HG03520 (cell line): ENCODE data around the gene SLC23A2.

Source experiments
- ATAC-seq: cut with Tn5 transposase; IDR thresholded peaks from one replicate; pipeline ENCODE4 v1.9.1; 2021; ENCODE audit warnings: mild to moderate bottlenecking, moderate library complexity; ENCODE audit not compliant: unreplicated experiment

The SLC23A2 gene

GRCh38 chr20:4967752-4968477 lies 33.4 kb downstream of the SLC23A2 start:
- no peak for ATAC-seq

GRCh38 chr20:4966826-4967751 lies 34.2 kb downstream of the SLC23A2 start:
- no peak for ATAC-seq

- ATAC-seq = no peak
Observed at GRCh38 chr20:4962241-4962855, 39.0 kb downstream of the SLC23A2 start.

GRCh38 chr20:4961746-4962145 lies 39.6 kb downstream of the SLC23A2 start:
- ATAC-seq = no peak

GRCh38 chr20:4959592-4959991 lies 41.7 kb downstream of the SLC23A2 start:
- no peak for ATAC-seq

- no peak for ATAC-seq
Observed at GRCh38 chr20:4957939-4958362, 43.4 kb downstream of the SLC23A2 start.

GRCh38 chr20:4957187-4957586 lies 44.1 kb downstream of the SLC23A2 start:
- no peak for ATAC-seq

GRCh38 chr20:4956200-4956810 lies 45.0 kb downstream of the SLC23A2 start:
- no peak for ATAC-seq

GRCh38 chr20:4953881-4954280 lies 47.4 kb downstream of the SLC23A2 start:
- no peak for ATAC-seq

GRCh38 chr20:4952229-4952628 lies 49.1 kb downstream of the SLC23A2 start:
- no peak for ATAC-seq

- ATAC-seq = no peak
Observed at GRCh38 chr20:4951299-4951698, 50.0 kb downstream of the SLC23A2 start.

- ATAC-seq = no peak
Observed at GRCh38 chr20:4950841-4951240, 50.5 kb downstream of the SLC23A2 start.

- ATAC-seq = no peak
Observed at GRCh38 chr20:4950437-4950836, 50.9 kb downstream of the SLC23A2 start.

GRCh38 chr20:4949833-4950178 lies 51.5 kb downstream of the SLC23A2 start:
- ATAC-seq = no peak

- no peak for ATAC-seq
Observed at GRCh38 chr20:4947817-4948559, 53.3 kb downstream of the SLC23A2 start.

GRCh38 chr20:4946986-4947385 lies 54.3 kb downstream of the SLC23A2 start:
- ATAC-seq = no peak

- no peak for ATAC-seq
Observed at GRCh38 chr20:4946585-4946984, 54.7 kb downstream of the SLC23A2 start.

- ATAC-seq = no peak
Observed at GRCh38 chr20:4944518-4945313, 56.6 kb downstream of the SLC23A2 start.

GRCh38 chr20:4942331-4942730 lies 59.0 kb downstream of the SLC23A2 start:
- ATAC-seq = no peak
